Heart right ventricle (tissue), 16 donors: Measurements from ENCODE around the gene LCNL1. TPM values are rescaled to one million over a fixed set of nuclear protein-coding genes. Genes with fewer than 3 reads are reported as not detected.
"Not testable (repeated sequence)": the region's sequence is repeated elsewhere in the genome, so short reads cannot be mapped to it uniquely, and the experiment has no call there.

ENCODE experiments used
- ATAC-seq, 8 donors: fragments of 200-7000 bp; cut with Tn5 transposase; one replicate each; pipeline ENCODE4 v1.9.1; 2020; ENCODE audit warnings: mild to moderate bottlenecking in 8 of 8, moderate library complexity in 8 of 8, moderate number of reproducible peaks in 1 of 8
- DNase-seq, 2 donors: peaks; one replicate each; pipeline ENCODE4 v3.0.0-alpha.2; 2020
- H3K27ac ChIP-seq, 10 donors: fragments of 200-600 bp; sonication (generic) in 2 of 10; one replicate each; pipeline versions ENCODE4 v1.5.0 to v1.8.0; 2020 to 2022; ENCODE audit warnings: mild to moderate bottlenecking in 3 of 10
- H3K27me3 ChIP-seq, 7 donors: fragments of 200-600 bp; one replicate each; pipeline ENCODE4 v1.8.0; 2021 to 2022; ENCODE audit warnings: mild to moderate bottlenecking in 2 of 7
- H3K36me3 ChIP-seq, 9 donors: fragments of 200-600 bp; sonication (generic) in 1 of 9; one replicate each; pipeline versions ENCODE4 v1.5.0 to v1.8.0; 2020 to 2022; ENCODE audit warnings: mild to moderate bottlenecking in 2 of 9
- H3K4me1 ChIP-seq, 9 donors: fragments of 200-600 bp; sonication (generic) in 1 of 9; one replicate each; pipeline versions ENCODE4 v1.5.0 to v1.8.0; 2020 to 2022; ENCODE audit warnings: mild to moderate bottlenecking in 4 of 9
- H3K4me3 ChIP-seq, 10 donors: fragments of 200-600 bp; sonication (generic) in 2 of 10; one replicate each; pipeline versions ENCODE4 v1.5.0 to v1.8.0; 2020 to 2022; ENCODE audit warnings: mild to moderate bottlenecking in 7 of 10, moderate library complexity in 2 of 10
- H3K9me3 ChIP-seq, 11 donors: fragments of 200-600 bp in 10 of 11; sonication (generic) in 2 of 11; one replicate each; pipeline versions ENCODE4 v1.5.0 to v1.8.0; 2013 to 2022; ENCODE audit warnings: mild to moderate bottlenecking in 2 of 11, control low read depth in 1 of 11, moderate library complexity in 1 of 11
- WGBS, 2 donors: extraction: QIAGEN DNeasy Blood & Tissue Kit; methylation state at CpG; one replicate each; pipeline ENCODE4 v1.1.7; 2013; ENCODE audit warnings: inconsistent platforms in 1 of 2; 5-methylcytosine and 5-hydroxymethylcytosine counted together
- intact Hi-C, 10 donors: fragments of 100-400 bp; cut with DNase I; formaldehyde crosslinking; loops; one replicate each; pipeline versions ENCODE4 v1.11.1 to v1.14.2; 2022
- polyA plus RNA-seq, 2 donors: library from polyadenylated mRNA; stranded (reverse); fragments of 200-250 nt; gene quantifications; one replicate each; pipeline ENCODE4 v1.2.3, GENCODE V29; 2013
- total RNA-seq, 10 donors: library from RNA; stranded (reverse); fragmentation: NEBNext Ultra II Directional in 3 of 10; extraction: Animal tissue kit (Norgen Biotek cat#: 25700) in 3 of 10; gene quantifications; one replicate each; pipeline versions ENCODE4 v1.2.1 to v1.2.4, GENCODE V29; 2021 to 2023
- TF ChIP-seq, protein P1 (sequence below), 9 donors: fragments of 200-600 bp; sonication (generic) in 2 of 9; IDR thresholded peaks; one replicate each; pipeline versions ENCODE4 v1.5.0 to v1.8.0; 2021 to 2022; ENCODE audit warnings: antibody characterized with exemption in 9 of 9, mild to moderate bottlenecking in 5 of 9, moderate library complexity in 1 of 9
- donor health status: Arrhythmogenic right ventricular cardiomyopathy.
- donor health status: ischemic (EF 13 %, LVEDD 7.1; RV severe dilation, severe dysfunction).
- donor health status: healthy with polysubstance abuse.
- donor health status: DM: no; HTN: yes; CAD: no.
- donor health status: DM: no; HTN: no; CAD: no.
- donor health status: ischemic (EF 25% LVEDD 6.9; RV normal size, moderate dysfunction).
- donor health status: ischemic (EF 25% LVEDD 5.7; RV mildly dilated, moderate dysfunction).
- donor health status: healthy.
- donor health status: DM: yes; HTN: yes; CAD: no.
- donor health status: Ischemic cardiomyopathy.
- donor health status: ischemic (EF 35%, LVEDD 5.7; RV mildly dilated, moderate dysfunction).
- donor health status: nonischemic (EF 11% LVEDD 7.7; RV severe dilation, severe dysfunction).
- donor health status: DM: yes; HTN: yes; CAD: no.
- donor health status: PGD.
- donor health status: ischemic (EF 29% LVEDD 5.4; RV normal size, mild dysfunction).
- donor health status: nonischemic (EF 23%, LVEDD 6.1; RV moderate dilation, normal function).

Gene LCNL1
- total and polyA plus RNA-seq, 12 donors = 0.10 to 10.9 (median 6.4) TPM

DNA sequence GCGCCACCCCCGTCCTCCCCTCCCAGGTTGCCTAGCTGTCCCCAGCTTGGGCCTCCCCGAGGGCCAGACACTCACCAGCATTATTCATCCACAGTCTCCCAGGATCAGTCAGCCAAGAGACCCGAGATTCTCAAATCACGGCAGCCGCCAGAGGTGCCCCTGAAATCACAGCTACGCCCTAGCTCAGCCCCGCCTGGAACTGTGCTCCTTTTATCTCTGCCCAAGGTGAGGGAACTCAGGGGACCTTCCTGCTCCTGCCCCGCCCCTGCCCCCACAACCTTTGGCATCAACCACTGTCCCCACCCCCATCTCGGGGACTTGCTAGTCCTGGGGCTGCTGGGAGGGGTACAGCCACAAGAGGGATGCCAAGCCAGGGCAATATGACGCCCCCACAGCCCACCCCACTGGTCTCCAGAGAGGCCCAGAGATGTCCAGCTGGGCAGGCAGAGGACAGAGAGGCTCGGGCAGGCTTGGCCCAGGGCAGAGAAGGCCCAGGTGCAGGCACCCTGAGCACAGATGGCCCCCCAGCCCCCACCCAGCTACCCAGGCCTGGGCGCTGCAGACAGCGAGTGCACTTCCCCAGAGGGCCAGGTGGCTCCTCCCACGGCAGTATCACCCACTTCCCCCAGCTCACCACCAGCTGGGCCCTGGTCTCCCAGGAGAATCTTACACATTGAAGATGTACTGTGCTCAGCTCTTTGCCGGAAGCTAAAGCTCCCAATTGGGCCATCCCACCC lies 49.3 kb downstream of the LCNL1 start, which contains the start of gene FUT7:
FUT7 (minus strand) TSS at position 185 of the 737 bp plus-strand sequence; CDS start at position 88, 97 bp downstream.
- H3K4me1 ChIP-seq = peaks cover 15 to 67% (median 32%) of the 10 kb centered on the region in 9 donors
- peaks cover 0 to 1% (median 0%) of the 10 kb centered on the region in 9 donors for H3K36me3 ChIP-seq
- intact Hi-C loops = loop anchor here in 3 of 10 donors (2.0 to 5.0 kb wide), 3 partner anchors 85 to 245 kb away; partner anchors contain the start of gene C8G (in 2 of the 3)

DNA sequence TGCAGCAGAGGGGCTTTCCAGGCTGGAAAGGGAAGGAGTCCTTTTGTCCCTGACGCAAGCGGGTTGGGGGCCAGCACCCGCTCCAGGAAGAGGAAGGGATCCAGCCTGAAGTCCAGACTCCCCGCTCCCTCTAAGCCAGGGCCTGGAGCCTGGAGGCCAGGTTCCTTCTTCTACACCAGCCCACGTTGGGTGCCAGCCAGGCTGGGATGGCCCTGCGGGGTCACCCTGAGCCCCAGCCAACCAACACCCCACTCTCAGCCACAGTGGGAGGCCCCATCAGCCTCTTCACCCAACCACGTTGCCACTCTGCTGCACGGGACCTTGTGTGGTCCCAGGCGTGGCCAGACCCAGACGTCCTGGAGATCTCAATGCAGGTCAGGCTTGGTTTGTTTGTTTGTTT lies 50.1 kb downstream of the LCNL1 start:
- WGBS, 2 donors = 83 to 89% methylated on average over 10 of the region's 10 CpGs
- Histone ChIP-seq H3K27me3 (no peaks in the 10 kb centered on the region), H3K9me3 (no peaks in the 10 kb centered on the region), H3K4me3 (peak overlapping the region in 5 of 10 donors; percentile 8 to 68 (median 18)), H3K27ac (peak overlapping the region in 2 of 10 donors; percentile 9 to 83), H3K4me1 (peaks cover 10 to 61% (median 27%) of the 10 kb centered on the region in 9 donors), H3K36me3 (peaks cover 0 to 9% (median 0%) of the 10 kb centered on the region in 9 donors)
- ATAC-seq (peak in 4 of 8 donors; percentile 9 to 36 (median 14)), DNase-seq (peak; percentile 45 to 69)
- intact Hi-C loops = loop anchor here in 3 of 10 donors (2.0 to 5.0 kb wide), 3 partner anchors 86 to 246 kb away; partner anchors contain the start of gene C8G (in 2 of the 3)
- TF ChIP-seq, protein P1, sequence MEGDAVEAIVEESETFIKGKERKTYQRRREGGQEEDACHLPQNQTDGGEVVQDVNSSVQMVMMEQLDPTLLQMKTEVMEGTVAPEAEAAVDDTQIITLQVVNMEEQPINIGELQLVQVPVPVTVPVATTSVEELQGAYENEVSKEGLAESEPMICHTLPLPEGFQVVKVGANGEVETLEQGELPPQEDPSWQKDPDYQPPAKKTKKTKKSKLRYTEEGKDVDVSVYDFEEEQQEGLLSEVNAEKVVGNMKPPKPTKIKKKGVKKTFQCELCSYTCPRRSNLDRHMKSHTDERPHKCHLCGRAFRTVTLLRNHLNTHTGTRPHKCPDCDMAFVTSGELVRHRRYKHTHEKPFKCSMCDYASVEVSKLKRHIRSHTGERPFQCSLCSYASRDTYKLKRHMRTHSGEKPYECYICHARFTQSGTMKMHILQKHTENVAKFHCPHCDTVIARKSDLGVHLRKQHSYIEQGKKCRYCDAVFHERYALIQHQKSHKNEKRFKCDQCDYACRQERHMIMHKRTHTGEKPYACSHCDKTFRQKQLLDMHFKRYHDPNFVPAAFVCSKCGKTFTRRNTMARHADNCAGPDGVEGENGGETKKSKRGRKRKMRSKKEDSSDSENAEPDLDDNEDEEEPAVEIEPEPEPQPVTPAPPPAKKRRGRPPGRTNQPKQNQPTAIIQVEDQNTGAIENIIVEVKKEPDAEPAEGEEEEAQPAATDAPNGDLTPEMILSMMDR (IDR thresholded peaks at IDR 0.05) = no peak

More for the DNA sequence above, 49.3 kb downstream of the LCNL1 start, which contains the start of gene FUT7:
- DNase-seq = no peak
- no peak for ATAC-seq
- Histone ChIP-seq H3K4me3 (peak within 1 kb of the TSS in 4 of 10 donors; percentile 8 to 68 (median 18)), H3K27me3 (no peaks in the 10 kb centered on the region), H3K27ac (peak within 1 kb of the TSS in 4 of 10 donors; percentile 9 to 83 (median 17)), H3K9me3 (no peaks in the 10 kb centered on the region)
- 70 to 74% methylated on average over 16 of the region's 16 CpGs for WGBS, 2 donors
- TF ChIP-seq, protein P1 (IDR thresholded peaks at IDR 0.05) = no peak

DNA sequence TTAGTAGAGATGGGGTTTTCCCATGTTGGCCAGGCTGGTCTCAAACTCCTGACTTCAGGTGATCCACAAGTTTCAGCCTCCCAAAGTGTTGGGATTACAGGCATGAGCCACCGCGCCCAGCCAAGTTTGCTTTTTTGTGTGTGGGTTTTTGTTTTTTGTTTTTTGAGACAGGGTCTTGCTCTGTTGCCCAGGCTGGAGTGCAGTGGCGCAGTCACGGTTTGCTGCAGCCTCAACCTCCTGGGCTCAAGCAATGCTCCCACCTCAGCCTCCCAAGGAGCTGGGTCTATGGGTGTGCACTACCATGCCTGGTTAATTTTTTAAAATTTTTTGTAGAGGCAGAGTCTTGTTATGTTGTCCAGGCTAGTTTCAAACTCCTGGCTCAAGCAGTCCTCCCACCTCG lies 50.7 kb downstream of the LCNL1 start:
- H3K9me3 ChIP-seq, H3K27me3 ChIP-seq, ATAC-seq, DNase-seq: not testable (repeated sequence)
- Histone ChIP-seq H3K4me3 (peak overlapping the region in 5 of 10 donors; percentile 8 to 68 (median 18)), H3K4me1 (peaks cover 8 to 59% (median 25%) of the 10 kb centered on the region in 9 donors), H3K27ac (peak overlapping the region in 1 of 10 donors; percentile 83), H3K36me3 (peaks cover 0 to 14% (median under 1%) of the 10 kb centered on the region in 9 donors)
- WGBS, 2 donors = 90 to 96% methylated on average over 5 of the region's 5 CpGs
- intact Hi-C loops = loop anchor here in 3 of 10 donors (2.0 to 5.0 kb wide), 3 partner anchors 86 to 246 kb away; partner anchors contain the start of gene C8G (in 2 of the 3)

DNA sequence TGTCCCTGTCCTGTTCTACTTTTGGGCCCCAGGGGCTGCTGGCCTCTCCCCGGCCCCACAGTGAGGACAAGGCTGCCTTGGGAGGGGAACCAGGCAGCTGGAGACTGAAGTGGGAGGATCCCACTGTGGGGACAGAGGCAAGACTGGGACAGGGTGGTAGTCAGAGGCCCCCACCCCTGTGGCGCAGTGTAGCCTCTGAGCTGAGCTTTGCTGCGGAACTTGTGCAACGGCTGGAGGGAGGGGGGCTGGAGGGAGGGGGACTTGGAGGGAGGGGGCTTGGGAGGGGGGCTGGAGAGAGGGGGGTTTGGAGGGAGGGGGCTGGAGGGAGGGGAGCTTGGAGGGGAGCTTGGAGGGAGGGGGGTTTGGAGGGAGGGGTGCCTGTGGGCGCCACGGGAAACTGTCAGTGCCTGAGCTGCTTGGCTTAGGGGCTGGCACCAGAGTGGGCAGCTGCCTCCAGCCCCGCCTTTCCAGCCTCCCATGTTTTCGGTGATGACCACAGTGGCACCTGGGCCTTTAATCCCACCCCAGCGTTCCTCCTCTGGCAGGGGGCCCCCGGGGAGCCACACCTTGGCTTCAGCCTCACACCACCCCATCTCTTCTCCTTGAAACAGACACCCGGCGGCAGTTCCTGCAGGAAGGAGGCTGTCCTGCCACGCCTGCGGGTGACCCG lies 51.4 kb downstream of the LCNL1 start:
- Histone ChIP-seq H3K4me3 (peak overlapping the region in 3 of 10 donors; percentile 18 to 68 (median 27)), H3K27me3 (no peaks in the 10 kb centered on the region), H3K27ac (peak overlapping the region in 2 of 10 donors; percentile 6 to 83), H3K9me3 (no peaks in the 10 kb centered on the region), H3K4me1 (peaks cover 6 to 52% (median 18%) of the 10 kb centered on the region in 9 donors), H3K36me3 (peaks cover 0 to 21% (median 7%) of the 10 kb centered on the region in 9 donors)
- ATAC-seq = no peak
- no peak for DNase-seq
- intact Hi-C loops = loop anchor here in 8 of 10 donors (2.0 to 5.0 kb wide), 6 partner anchors 85 to 249 kb away; partner anchors contain the start of gene C8G (in 2 of the 8)
- 60 to 67% methylated on average over 15 of the region's 15 CpGs for WGBS, 2 donors
- TF ChIP-seq, protein P1 (IDR thresholded peaks at IDR 0.05) = no peak
